Ascending aorta (tissue), 2 donors: ENCODE results near the gene CSNK1G1. TPM values are rescaled to one million over a fixed set of nuclear protein-coding genes. Genes with fewer than 3 reads are reported as not detected.
A peak's percentile ranks its signal among the peaks of the same experiment; 100 is the strongest.

Experiments used
- DNase-seq, 2 donors: peaks; one replicate each; pipeline ENCODE4 v3.0.0-alpha.2; 2019; ENCODE audit warnings: low spot score in 2 of 2
- H3K27ac ChIP-seq, 2 donors: fragments of 200-600 bp; sonication (generic); one replicate each; pipeline ENCODE4 v1.5.1; 2016 to 2017; ENCODE audit warnings: mild to moderate bottlenecking in 1 of 2
- H3K27me3 ChIP-seq: fragments of 200-600 bp; sonication (generic); one replicate; pipeline ENCODE4 v1.5.1; 2017
- H3K36me3 ChIP-seq, 2 donors: fragments of 200-600 bp; sonication (generic); one replicate each; pipeline ENCODE4 v1.5.1; 2016
- H3K4me1 ChIP-seq, 2 donors: fragments of 200-600 bp; sonication (generic); one replicate each; pipeline ENCODE4 v1.5.1; 2016 to 2017; ENCODE audit warnings: mild to moderate bottlenecking in 1 of 2
- H3K4me3 ChIP-seq, 2 donors: fragments of 200-600 bp; sonication (generic); one replicate each; pipeline ENCODE4 v1.5.1; 2016 to 2017; ENCODE audit warnings: mild to moderate bottlenecking in 1 of 2
- H3K9me3 ChIP-seq, 2 donors: fragments of 200-600 bp; sonication (generic); one replicate each; pipeline ENCODE4 v1.5.1; 2016
- CTCF ChIP-seq, 3 experiments: fragments of 200-600 bp in 2 of 3; fragments of 450-650 bp in 1 of 3; sonication (generic) in 2 of 3; IDR thresholded peaks; one replicate each; pipeline ENCODE4 v1.5.1; 2016 to 2019; ENCODE audit warnings: antibody characterized with exemption in 3 of 3, mild to moderate bottlenecking in 1 of 3, moderate library complexity in 1 of 3
- intact Hi-C: fragments of 100-400 bp; cut with DNase I; formaldehyde crosslinking; loops from one replicate; pipeline ENCODE4 v1.15.1; 2023
- total RNA-seq: library from RNA; depleted of rRNA; stranded (reverse); fragments of >200 nt; gene quantifications from one replicate; pipeline ENCODE4 v1.1.0, GENCODE V29; 2016

The CSNK1G1 gene
- total RNA-seq, 1 donor from 2014 or later, result 12.9 TPM

GRCh38 chr15:64180235-64180824 is 175.6 kb downstream of the CSNK1G1 start:
- Histone ChIP-seq H3K27me3 (no peaks in the 10 kb centered on the region), H3K36me3 (peaks cover 0 to 43% of the 10 kb centered on the region in 2 donors), H3K4me1 (no peaks in the 10 kb centered on the region), H3K9me3 (no peaks in the 10 kb centered on the region), H3K4me3 (no peak overlapping the region), H3K27ac (no peak overlapping the region)
- no peak for DNase-seq
- TF ChIP-seq CTCF (IDR thresholded peaks at IDR 0.05), result no peak
- intact Hi-C loops, result no loop called here

GRCh38 chr15:64166102-64166890 is 189.7 kb downstream of the CSNK1G1 start:
- H3K36me3 ChIP-seq, result peaks cover 9 to 15% of the 10 kb centered on the region in 2 donors
- no peaks in the 10 kb centered on the region for H3K27me3 ChIP-seq
- DNase-seq, result no peak
- peaks cover 9 to 11% of the 10 kb centered on the region in 2 donors for H3K4me1 ChIP-seq
- H3K4me3 ChIP-seq, result no peak overlapping the region
- no peak for TF ChIP-seq CTCF (IDR thresholded peaks at IDR 0.05)
- no peaks in the 10 kb centered on the region for H3K9me3 ChIP-seq
- no peak overlapping the region for H3K27ac ChIP-seq
- intact Hi-C loops, result no loop called here

- Histone ChIP-seq H3K4me1 (peaks cover 18 to 19% of the 10 kb centered on the region in 2 donors), H3K4me3 (no peak overlapping the region), H3K9me3 (no peaks in the 10 kb centered on the region), H3K27ac (no peak overlapping the region), H3K27me3 (no peaks in the 10 kb centered on the region), H3K36me3 (peaks cover 21 to 23% of the 10 kb centered on the region in 2 donors)
- no peak for TF ChIP-seq CTCF (IDR thresholded peaks at IDR 0.05)
- DNase-seq, result no peak
- intact Hi-C loops, result no loop called here
These were observed 191.5 kb downstream of the CSNK1G1 start for GRCh38 chr15:64164436-64164835.

- intact Hi-C loops, result loop anchor here (1.0 to 2.0 kb wide), 4 partner anchors 71 to 297 kb away; partner anchors contain the start of genes CIAO2A, CSNK1G1, TRIP4 and ZNF609
- Histone ChIP-seq H3K4me1 (peaks cover 18 to 21% of the 10 kb centered on the region in 2 donors), H3K9me3 (no peaks in the 10 kb centered on the region), H3K27ac (peak overlapping the region; percentile 80 to 95), H3K27me3 (no peaks in the 10 kb centered on the region), H3K36me3 (peaks cover 27 to 29% of the 10 kb centered on the region in 2 donors), H3K4me3 (peak overlapping the region; percentile 18 to 96)
- DNase-seq, result no peak
- no peak for TF ChIP-seq CTCF (IDR thresholded peaks at IDR 0.05)
These were observed 192.2 kb downstream of the CSNK1G1 start for GRCh38 chr15:64163659-64164362.

- H3K4me1 ChIP-seq, result peaks cover 18 to 22% of the 10 kb centered on the region in 2 donors
- H3K27ac ChIP-seq, result peak within 1 kb of the TSS; percentile 91 to 95
- TF ChIP-seq CTCF (IDR thresholded peaks at IDR 0.05), result peak; percentile 17 to 58 (median 41)
- no peaks in the 10 kb centered on the region for H3K27me3 ChIP-seq
- H3K9me3 ChIP-seq, result no peaks in the 10 kb centered on the region
- intact Hi-C loops, result loop anchor here (1.0 to 2.0 kb wide), 4 partner anchors 70 to 298 kb away; partner anchors contain the start of genes CIAO2A, CSNK1G1, TRIP4 and ZNF609
- peak within 1 kb of the TSS; percentile 90 to 96 for H3K4me3 ChIP-seq
- H3K36me3 ChIP-seq, result peaks cover 35 to 37% of the 10 kb centered on the region in 2 donors
- DNase-seq, result peak; percentile 94 to 99
These were observed 192.9 kb downstream of the CSNK1G1 start, which contains the start of gene PPIB for GRCh38 chr15:64162869-64163658. Gene PPIB (minus strand): TSS chr15:64163022. CDS start chr15:64162986, 36 bp downstream.
